DND-41 (cell line): Measurements from ENCODE around the gene SEC24D.

Experiments used
- ATAC-seq: fragments of 200-7000 bp; cut with Tn5 transposase; 3 replicates; pipeline ENCODE4 v1.9.1; 2021; ENCODE audit warnings: low read depth; ENCODE audit not compliant: insufficient read depth
- DNase-seq: peaks from one replicate; pipeline ENCODE4 v3.0.0-alpha.2; 2020
- H2AFZ ChIP-seq: 2 replicates; pipeline ENCODE4 v1.6.0; 2012; ENCODE audit warnings: low read depth, low read length
- H3K27ac ChIP-seq: 2 replicates; pipeline ENCODE4 v1.5.1; 2012; ENCODE audit warnings: low read length, inconsistent platforms
- H3K27me3 ChIP-seq: fragments of 200-600 bp; sonication (generic); 2 replicates; pipeline ENCODE4 v1.6.0; 2012; ENCODE audit warnings: low read length, mild to moderate bottlenecking, inconsistent platforms; ENCODE audit not compliant: insufficient read depth, poor library complexity
- H3K36me3 ChIP-seq: 2 replicates; pipeline ENCODE4 v1.5.1; 2012; ENCODE audit warnings: low read length, inconsistent platforms; ENCODE audit not compliant: insufficient read depth
- H3K4me1 ChIP-seq: 2 replicates; pipeline ENCODE4 v1.5.1; 2012; ENCODE audit warnings: mild to moderate bottlenecking, low read length; ENCODE audit not compliant: insufficient read depth
- H3K4me2 ChIP-seq: 2 replicates; pipeline ENCODE4 v1.6.0; 2012; ENCODE audit warnings: mild to moderate bottlenecking, moderate library complexity, low read length, inconsistent platforms; ENCODE audit not compliant: insufficient read depth
- H3K4me3 ChIP-seq, 2 experiments: fragments of 200-600 bp in 1 of 2; shearing (Covaris generic) in 1 of 2; 2 replicates each; pipeline ENCODE4 v1.5.1; 2012 to 2016; ENCODE audit warnings: inconsistent platforms in 2 of 2, low read length in 2 of 2, mild to moderate bottlenecking in 2 of 2, low read depth in 1 of 2, moderate library complexity in 1 of 2
- H3K79me2 ChIP-seq: 2 replicates; pipeline ENCODE4 v1.6.0; 2012; ENCODE audit warnings: low read length, inconsistent platforms; ENCODE audit not compliant: insufficient read depth
- H3K9ac ChIP-seq: 2 replicates; pipeline ENCODE4 v1.6.0; 2012; ENCODE audit warnings: low read depth, mild to moderate bottlenecking, inconsistent platforms, low read length, moderate library complexity
- H3K9me3 ChIP-seq: 2 replicates; pipeline ENCODE4 v1.5.1; 2012; ENCODE audit warnings: low read length, moderate library complexity, mild to moderate bottlenecking, inconsistent platforms; ENCODE audit not compliant: insufficient read depth, severe bottlenecking
- H4K20me1 ChIP-seq: 2 replicates; pipeline ENCODE4 v1.6.0; 2012; ENCODE audit warnings: low read length; ENCODE audit not compliant: insufficient read depth
- EZH2 ChIP-seq: IDR thresholded peaks from 3 replicates; pipeline ENCODE4 v1.6.1; 2012; ENCODE audit warnings: borderline replicate concordance, low read depth, mild to moderate bottlenecking, moderate library complexity, low read length, inconsistent platforms; ENCODE audit not compliant: severe bottlenecking
- TF ChIP-seq, protein P1 (sequence below): IDR thresholded peaks from 2 replicates; pipeline ENCODE4 v1.5.1; 2012; ENCODE audit warnings: borderline replicate concordance, low read length, moderate library complexity, mild to moderate bottlenecking; ENCODE audit not compliant: poor library complexity, severe bottlenecking; ENCODE audit errors: extremely low read depth

SEC24D gene

DNA sequence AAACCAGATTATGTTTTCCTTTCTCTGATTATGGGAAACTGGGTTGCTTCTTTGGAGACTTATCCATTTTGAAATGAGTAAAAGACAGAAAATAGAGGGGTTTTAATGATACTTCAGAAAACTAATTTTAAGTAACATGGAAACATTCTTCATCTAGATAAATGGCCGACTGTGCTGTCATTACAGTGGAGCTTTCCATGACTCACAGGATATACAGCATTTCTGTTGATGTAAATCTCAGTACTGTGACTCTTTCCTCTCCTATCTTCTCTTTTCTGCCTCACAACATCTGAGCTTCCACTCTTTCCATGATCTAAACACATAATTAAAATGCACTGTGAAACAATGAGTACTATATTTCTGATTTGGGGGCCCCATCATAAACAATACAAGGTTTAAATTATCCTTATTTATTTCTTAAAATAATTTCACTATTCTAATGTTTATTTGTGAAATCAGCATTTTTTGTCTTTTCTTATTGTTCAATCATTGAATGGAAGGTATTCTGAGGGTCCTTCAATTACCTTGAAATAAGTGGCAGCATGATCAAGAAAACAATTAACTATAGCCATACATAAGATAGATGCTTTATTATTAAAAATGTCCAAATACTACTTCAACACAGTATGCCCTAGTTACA is 19.3 kb downstream of the SEC24D start:
- ATAC-seq (no peak), DNase-seq (no peak)
- Histone ChIP-seq H3K36me3 (peaks cover 44% of the 10 kb centered on the region), H3K27me3 (no peaks in the 10 kb centered on the region), H3K4me2 (no peak overlapping the region), H2AFZ (no peak overlapping the region), H3K4me1 (no peaks in the 10 kb centered on the region), H3K27ac (no peak overlapping the region), H4K20me1 (no peaks in the 10 kb centered on the region), H3K79me2 (no peaks in the 10 kb centered on the region), H3K9me3 (no peaks in the 10 kb centered on the region), H3K4me3 (no peak overlapping the region), H3K9ac (no peak overlapping the region)
- no peak for TF ChIP-seq EZH2

- Histone ChIP-seq H3K4me2 (no peak overlapping the region), H3K36me3 (peaks cover 61% of the 10 kb centered on the region), H3K9ac (no peak overlapping the region), H3K27me3 (no peaks in the 10 kb centered on the region), H3K4me1 (no peaks in the 10 kb centered on the region), H3K27ac (no peak overlapping the region), H4K20me1 (no peaks in the 10 kb centered on the region), H3K9me3 (no peaks in the 10 kb centered on the region), H3K4me3 (no peak overlapping the region), H2AFZ (no peak overlapping the region), H3K79me2 (no peaks in the 10 kb centered on the region)
- TF ChIP-seq, protein P1, sequence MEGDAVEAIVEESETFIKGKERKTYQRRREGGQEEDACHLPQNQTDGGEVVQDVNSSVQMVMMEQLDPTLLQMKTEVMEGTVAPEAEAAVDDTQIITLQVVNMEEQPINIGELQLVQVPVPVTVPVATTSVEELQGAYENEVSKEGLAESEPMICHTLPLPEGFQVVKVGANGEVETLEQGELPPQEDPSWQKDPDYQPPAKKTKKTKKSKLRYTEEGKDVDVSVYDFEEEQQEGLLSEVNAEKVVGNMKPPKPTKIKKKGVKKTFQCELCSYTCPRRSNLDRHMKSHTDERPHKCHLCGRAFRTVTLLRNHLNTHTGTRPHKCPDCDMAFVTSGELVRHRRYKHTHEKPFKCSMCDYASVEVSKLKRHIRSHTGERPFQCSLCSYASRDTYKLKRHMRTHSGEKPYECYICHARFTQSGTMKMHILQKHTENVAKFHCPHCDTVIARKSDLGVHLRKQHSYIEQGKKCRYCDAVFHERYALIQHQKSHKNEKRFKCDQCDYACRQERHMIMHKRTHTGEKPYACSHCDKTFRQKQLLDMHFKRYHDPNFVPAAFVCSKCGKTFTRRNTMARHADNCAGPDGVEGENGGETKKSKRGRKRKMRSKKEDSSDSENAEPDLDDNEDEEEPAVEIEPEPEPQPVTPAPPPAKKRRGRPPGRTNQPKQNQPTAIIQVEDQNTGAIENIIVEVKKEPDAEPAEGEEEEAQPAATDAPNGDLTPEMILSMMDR = no peak
- TF ChIP-seq EZH2 = no peak
- ATAC-seq (no peak), DNase-seq (no peak)
Observed at GRCh38 chr4:118814891-118815290, 21.0 kb downstream of the SEC24D start.

GRCh38 chr4:118814058-118814457 is 21.9 kb downstream of the SEC24D start:
- H3K36me3 ChIP-seq = peaks cover 66% of the 10 kb centered on the region
- ATAC-seq (no peak), DNase-seq (no peak)
- H3K4me3 ChIP-seq = no peak overlapping the region
- no peak overlapping the region for H2AFZ ChIP-seq
- H3K4me1 ChIP-seq = no peaks in the 10 kb centered on the region
- H4K20me1 ChIP-seq = no peaks in the 10 kb centered on the region
- no peaks in the 10 kb centered on the region for H3K9me3 ChIP-seq
- H3K4me2 ChIP-seq = no peak overlapping the region
- no peaks in the 10 kb centered on the region for H3K79me2 ChIP-seq
- no peaks in the 10 kb centered on the region for H3K27me3 ChIP-seq
- no peak overlapping the region for H3K27ac ChIP-seq
- TF ChIP-seq, protein P1 = no peak
- no peak for TF ChIP-seq EZH2
- H3K9ac ChIP-seq = no peak overlapping the region

DNA sequence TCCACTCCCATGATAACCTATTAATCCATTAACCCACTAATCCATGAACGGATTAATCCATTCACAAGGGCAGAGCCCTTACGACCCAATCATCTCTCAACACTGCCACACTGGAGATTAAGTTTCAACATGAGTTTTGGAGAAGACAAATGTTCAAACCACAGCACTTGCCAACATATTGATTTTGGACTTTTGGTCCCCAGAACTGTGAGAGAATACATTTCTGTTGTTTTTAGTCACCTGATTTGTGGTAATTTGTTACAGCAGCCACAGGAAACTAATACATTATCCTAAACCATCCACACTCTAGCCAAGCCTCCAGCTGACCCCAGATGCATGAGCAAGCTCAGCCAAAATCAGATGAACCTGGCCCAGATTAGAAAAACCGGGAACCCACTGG is 22.4 kb downstream of the SEC24D start:
- TF ChIP-seq EZH2 = no peak
- TF ChIP-seq, protein P1 = no peak
- no peak for DNase-seq

More for the DNA sequence above, 22.4 kb downstream of the SEC24D start:
- Histone ChIP-seq H3K4me1 (no peaks in the 10 kb centered on the region), H3K9ac (no peak overlapping the region), H3K4me3 (no peak overlapping the region), H3K4me2 (no peak overlapping the region), H3K27me3 (no peaks in the 10 kb centered on the region), H3K9me3 (no peaks in the 10 kb centered on the region), H3K36me3 (peaks cover 66% of the 10 kb centered on the region), H4K20me1 (no peaks in the 10 kb centered on the region), H2AFZ (no peak overlapping the region), H3K79me2 (no peaks in the 10 kb centered on the region), H3K27ac (no peak overlapping the region)
- no peak for ATAC-seq
